AG10803 (cell line): ENCODE measurements around the gene SEC62.

Experiments used
- DNase-seq: peaks from one replicate; pipeline ENCODE4 v3.0.0; 2010; ENCODE audit warnings: low read depth
- H3K4me3 ChIP-seq: 2 replicates; pipeline ENCODE4 v1.5.1; 2011; ENCODE audit warnings: mild to moderate bottlenecking, low read length, control low read depth
- TF ChIP-seq, protein P1 (sequence below): conservative IDR thresholded peaks from 2 replicates; pipeline ENCODE4 v1.5.1; 2011; ENCODE audit warnings: mild to moderate bottlenecking, low read length, control low read depth, inconsistent platforms

The SEC62 gene, protein sequence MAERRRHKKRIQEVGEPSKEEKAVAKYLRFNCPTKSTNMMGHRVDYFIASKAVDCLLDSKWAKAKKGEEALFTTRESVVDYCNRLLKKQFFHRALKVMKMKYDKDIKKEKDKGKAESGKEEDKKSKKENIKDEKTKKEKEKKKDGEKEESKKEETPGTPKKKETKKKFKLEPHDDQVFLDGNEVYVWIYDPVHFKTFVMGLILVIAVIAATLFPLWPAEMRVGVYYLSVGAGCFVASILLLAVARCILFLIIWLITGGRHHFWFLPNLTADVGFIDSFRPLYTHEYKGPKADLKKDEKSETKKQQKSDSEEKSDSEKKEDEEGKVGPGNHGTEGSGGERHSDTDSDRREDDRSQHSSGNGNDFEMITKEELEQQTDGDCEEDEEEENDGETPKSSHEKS

DNA sequence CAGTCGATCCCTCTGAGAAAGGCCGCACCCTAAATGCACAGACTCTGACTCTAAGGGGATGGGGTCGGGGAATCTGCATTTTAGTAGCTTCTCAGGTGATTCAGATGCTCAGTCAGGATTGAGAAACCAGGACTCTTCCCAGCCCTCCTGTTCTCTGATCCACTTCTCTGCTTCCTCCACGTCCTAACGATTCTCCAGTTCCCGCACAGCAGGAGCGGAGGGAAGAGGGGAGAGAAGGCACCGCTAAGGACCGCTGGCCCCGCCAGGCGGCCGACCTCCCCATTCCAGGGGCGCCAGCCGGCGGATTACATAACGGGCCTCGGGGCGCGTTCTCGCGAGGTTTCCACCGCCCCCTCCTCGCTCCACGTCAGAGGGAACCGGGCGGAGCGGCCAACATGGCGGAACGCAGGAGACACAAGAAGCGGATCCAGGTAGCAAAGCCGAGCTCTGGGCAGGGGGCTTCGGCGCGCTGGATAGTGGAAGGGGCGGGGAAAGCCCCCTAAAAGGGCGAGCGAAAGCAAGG lies at the start of gene SEC62:
Gene SEC62, plus strand, starts transcription at position 380 of the 523 bp plus-strand sequence. Its CDS starts 16 bp downstream, at position 396.
- DNase-seq = peak; percentile 90
- H3K4me3 ChIP-seq = peak within 1 kb of the TSS; percentile 89
- TF ChIP-seq, protein P1, sequence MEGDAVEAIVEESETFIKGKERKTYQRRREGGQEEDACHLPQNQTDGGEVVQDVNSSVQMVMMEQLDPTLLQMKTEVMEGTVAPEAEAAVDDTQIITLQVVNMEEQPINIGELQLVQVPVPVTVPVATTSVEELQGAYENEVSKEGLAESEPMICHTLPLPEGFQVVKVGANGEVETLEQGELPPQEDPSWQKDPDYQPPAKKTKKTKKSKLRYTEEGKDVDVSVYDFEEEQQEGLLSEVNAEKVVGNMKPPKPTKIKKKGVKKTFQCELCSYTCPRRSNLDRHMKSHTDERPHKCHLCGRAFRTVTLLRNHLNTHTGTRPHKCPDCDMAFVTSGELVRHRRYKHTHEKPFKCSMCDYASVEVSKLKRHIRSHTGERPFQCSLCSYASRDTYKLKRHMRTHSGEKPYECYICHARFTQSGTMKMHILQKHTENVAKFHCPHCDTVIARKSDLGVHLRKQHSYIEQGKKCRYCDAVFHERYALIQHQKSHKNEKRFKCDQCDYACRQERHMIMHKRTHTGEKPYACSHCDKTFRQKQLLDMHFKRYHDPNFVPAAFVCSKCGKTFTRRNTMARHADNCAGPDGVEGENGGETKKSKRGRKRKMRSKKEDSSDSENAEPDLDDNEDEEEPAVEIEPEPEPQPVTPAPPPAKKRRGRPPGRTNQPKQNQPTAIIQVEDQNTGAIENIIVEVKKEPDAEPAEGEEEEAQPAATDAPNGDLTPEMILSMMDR = peak; percentile 48

DNA sequence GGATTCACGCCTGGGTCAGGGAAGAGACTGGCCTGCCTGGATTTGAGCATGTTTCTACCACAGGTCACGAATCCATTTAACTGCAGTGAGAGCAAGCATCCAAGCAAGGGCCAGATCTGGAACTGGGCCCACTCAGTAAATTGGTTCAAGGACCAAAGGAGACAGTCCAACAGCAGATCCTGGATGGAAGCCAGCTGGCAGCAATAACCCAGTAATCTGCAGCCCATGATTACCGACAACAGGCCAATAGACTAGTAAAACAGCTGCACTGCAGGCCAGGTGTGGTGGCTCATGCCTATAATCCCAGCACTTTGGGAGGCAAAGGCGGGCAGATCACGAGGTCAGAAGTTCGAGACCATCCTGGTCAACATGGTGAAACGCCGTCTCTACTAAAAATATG lies 43.4 kb upstream of the SEC62 start:
- DNase-seq = peak; percentile 8
- H3K4me3 ChIP-seq = no peak overlapping the region
- TF ChIP-seq, protein P1 = no peak

DNA sequence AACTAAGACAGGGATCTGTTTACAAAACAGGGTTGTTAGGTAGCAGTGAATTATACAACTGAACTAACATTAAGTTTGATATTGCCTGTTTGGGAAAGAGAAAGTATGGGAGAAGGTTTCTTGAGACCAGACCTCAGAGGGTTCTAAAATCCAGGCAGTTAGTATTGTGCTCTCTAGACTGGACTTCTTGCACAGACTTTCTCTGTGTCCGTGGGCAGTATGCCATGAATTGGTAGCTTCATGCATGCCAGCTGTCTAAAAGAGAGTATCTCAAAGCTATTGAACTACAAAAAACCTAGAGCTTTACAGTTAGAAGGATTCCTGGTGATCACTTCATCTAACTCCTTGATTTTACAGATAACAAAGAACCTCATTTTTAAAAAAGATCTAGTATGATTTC lies 42.8 kb upstream of the SEC62 start:
- H3K4me3 ChIP-seq = no peak overlapping the region
- DNase-seq = no peak
- TF ChIP-seq, protein P1 = no peak

DNA sequence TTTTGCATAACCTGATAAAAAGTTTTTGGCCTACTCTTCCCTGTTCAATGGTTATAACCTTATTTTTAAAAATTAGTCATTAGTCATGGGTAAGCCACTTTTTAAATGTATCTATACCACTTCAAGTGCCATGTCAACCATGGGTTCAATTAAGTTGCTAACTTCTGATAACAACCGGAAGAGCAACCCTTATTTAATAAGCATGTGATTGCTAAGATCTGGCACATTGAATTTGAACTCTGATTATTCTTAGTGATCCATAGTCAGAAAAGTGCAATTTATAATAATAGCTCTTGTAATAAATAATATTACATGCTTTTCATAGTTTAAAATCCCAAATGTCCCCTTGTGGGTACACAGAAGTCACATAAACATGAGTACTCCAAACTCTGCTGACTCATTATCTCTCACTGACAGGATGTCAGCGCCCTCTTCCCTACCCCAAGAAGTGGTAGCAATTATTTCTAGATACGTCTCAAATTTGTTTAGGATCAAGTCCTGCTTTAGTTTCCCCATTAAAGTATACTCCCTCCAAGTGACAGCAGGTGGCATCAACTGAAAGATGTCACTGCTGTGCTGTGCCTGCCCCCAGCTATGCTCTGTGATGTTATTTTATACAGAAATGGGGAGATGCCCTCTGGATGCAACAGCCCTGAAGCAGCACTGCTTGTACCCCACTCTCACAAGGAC lies 36.6 kb upstream of the SEC62 start:
- DNase-seq = no peak
- TF ChIP-seq, protein P1 = no peak
- no peak overlapping the region for H3K4me3 ChIP-seq

DNA sequence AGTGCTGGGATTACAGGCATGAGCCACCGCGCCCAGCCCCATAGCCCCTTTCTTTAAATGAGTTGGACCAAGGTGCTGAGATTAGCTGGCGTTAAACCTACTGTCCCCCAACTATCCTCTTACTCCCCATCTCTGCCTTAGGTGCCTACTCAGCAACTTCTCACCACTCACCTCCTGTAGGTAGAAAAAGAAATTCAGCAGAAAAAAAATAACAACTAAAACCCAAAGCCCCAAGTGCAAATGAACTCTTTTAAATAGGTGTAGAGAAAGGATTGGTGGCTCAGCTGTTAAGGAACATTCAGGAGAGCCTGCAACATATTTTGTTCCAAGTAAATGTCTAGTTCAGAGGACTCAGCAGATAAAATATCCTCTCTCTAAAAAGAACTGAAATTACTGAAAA lies 35.8 kb upstream of the SEC62 start:
- TF ChIP-seq, protein P1 = no peak
- no peak overlapping the region for H3K4me3 ChIP-seq
- DNase-seq = no peak

DNA sequence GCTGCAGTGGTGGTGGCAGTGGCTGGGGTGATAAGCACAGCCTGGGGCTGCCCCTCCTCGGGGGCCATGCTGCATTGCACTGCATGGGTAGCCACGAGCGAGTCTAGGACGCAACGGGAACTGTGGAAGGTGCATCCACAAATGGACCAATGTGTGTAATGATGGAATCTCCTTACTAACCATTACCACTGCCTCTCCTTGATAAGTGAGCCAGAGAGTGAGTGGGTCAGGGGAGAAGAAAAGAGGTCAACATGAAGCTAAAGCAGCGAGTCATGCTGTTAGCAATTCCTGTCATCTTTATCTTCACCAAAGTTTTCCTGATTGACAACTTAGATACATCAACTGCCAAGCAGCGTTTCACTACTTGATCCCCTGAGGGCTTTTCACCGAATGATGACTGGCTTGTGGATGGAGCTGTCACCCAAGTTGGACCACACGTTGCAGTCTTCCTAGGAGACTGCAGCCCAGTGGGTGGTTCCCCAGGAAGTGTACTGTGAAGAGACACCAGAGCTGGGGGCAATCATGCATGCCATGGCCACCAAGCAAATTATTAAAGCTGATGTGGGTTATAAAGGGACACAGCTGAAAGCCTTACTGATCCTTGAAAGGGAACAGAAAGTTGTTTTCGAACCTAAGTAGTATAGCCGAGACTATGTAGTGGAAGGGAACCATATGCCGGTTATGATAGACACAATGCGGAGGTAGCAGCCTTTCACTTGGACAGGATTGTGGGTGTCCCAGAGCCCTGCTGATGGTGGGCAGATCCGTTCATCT lies 34.7 kb upstream of the SEC62 start:
- H3K4me3 ChIP-seq = no peak overlapping the region
- no peak for DNase-seq
- TF ChIP-seq, protein P1 = no peak
